GOT3 (cell line): ENCODE data around the gene WDR20.
"Not testable (repeated sequence)": the region's sequence is repeated elsewhere in the genome, so short reads cannot be mapped to it uniquely, and the experiment has no call there.

Experiments used
- DNase-seq: peaks from one replicate; lab custom pipeline; 2025; ENCODE audit warnings: mixed read lengths; lab: John Stamatoyannopoulos, UW

Gene WDR20

GRCh38 chr14:102238766-102239165, 99.1 kb downstream of the WDR20 start:
- no peak for DNase-seq

DNA sequence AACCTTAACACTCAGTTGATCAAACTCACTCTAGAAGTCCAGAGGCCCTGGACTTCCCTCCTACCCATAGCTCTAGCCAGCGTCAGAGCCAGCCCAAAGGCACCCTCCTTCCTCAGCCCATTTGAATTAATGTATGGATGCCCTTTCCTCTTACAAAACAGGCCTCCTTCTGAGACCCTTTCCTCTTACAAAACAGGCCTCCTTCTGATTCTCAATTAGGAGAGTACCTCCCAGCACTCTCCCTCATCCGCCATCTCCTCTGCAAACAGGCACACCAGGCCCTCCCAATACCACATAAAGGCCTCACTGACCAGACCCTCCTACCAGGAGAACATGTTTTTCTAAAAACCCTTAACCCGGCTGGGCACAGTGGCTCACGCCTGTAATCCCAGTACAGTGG, 99.5 kb downstream of the WDR20 start:
- DNase-seq = no peak

- not testable (repeated sequence) for DNase-seq
These were observed 100.8 kb downstream of the WDR20 start for GRCh38 chr14:102240481-102240880.

DNA sequence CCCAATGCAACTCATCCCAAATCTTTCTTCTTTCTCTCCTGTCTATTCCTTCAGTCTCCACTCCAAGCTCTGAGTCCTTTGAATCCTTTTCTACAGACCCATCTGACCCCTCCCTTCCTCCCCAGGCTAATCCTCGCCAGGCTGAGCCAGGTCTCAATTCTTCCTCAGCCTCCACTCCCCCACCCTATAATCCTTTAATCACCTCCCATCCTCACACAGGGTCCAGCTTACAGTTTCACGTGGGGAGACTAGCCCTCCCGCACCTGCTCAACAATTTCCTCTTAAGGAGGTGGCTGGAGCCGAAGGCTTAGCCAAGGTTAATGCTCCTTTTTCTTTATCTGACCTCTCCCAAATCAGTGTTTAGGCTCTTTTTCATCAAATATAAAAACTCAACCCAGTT, 101.5 kb downstream of the WDR20 start:
- no peak for DNase-seq

GRCh38 chr14:102243795-102244194, 104.1 kb downstream of the WDR20 start:
- not testable (repeated sequence) for DNase-seq

GRCh38 chr14:102246071-102246470, 106.4 kb downstream of the WDR20 start:
- DNase-seq = no peak

DNA sequence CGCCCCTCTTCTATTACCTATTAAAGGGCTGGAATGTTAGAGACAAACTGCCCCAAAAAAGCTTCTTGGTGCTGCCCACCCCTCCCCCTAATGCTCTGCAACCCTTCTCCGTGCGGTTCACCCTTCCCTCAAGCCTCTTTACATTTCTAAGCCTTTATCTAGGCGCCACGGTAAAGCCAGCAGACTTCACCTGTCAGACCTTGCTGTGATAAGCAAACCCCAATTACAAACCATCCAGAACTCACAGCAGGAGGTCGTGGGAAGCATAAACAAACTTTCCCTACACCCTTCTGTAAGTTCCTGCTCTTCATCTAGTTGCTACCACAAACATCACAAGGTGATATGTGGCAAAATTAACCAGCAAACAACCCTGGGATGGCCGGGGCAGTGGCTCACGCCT, 108.4 kb downstream of the WDR20 start:
- DNase-seq = no peak

GRCh38 chr14:102249041-102249440, 109.3 kb downstream of the WDR20 start:
- no peak for DNase-seq

DNA sequence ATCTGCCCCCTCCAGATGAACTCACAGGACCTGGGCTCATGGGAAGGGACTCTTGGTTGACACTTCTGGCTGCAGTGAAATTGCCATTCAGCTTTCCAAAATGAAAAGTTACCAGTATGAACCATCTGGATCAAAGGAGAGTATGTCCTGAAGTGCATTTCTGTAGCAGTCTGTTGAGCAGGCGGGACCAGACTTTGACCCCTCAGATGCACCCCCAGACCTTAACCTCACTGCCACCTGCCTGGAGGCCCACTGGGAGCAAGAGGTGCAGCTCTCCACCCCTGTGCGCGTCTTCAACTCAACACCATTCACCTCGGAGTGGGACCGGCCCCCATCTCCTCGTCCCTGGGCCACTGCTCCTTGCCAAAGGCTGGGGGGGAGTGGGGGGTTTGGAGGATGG, 110.3 kb downstream of the WDR20 start:
- no peak for DNase-seq

DNA sequence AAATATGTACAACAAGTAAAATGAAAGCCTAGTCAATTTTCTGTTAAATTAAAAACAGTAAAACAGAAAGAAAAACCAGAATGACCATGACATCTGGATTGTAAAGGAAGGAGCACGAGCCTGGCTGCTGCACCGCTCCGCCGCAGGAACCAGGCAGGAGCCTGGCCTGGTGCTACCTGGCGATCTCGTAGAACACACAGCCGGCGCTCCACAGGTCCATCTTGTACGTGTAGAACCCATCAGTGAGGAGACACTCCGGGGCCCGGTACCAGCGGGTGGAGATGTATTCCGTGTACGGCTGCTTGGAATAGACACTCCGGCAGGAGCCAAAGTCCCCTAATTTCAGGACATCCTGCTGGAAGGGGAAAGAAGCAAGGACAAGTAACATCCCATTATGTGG, 110.9 kb downstream of the WDR20 start:
- DNase-seq = no peak

GRCh38 chr14:102251161-102251560, 111.5 kb downstream of the WDR20 start:
- DNase-seq = no peak

DNA sequence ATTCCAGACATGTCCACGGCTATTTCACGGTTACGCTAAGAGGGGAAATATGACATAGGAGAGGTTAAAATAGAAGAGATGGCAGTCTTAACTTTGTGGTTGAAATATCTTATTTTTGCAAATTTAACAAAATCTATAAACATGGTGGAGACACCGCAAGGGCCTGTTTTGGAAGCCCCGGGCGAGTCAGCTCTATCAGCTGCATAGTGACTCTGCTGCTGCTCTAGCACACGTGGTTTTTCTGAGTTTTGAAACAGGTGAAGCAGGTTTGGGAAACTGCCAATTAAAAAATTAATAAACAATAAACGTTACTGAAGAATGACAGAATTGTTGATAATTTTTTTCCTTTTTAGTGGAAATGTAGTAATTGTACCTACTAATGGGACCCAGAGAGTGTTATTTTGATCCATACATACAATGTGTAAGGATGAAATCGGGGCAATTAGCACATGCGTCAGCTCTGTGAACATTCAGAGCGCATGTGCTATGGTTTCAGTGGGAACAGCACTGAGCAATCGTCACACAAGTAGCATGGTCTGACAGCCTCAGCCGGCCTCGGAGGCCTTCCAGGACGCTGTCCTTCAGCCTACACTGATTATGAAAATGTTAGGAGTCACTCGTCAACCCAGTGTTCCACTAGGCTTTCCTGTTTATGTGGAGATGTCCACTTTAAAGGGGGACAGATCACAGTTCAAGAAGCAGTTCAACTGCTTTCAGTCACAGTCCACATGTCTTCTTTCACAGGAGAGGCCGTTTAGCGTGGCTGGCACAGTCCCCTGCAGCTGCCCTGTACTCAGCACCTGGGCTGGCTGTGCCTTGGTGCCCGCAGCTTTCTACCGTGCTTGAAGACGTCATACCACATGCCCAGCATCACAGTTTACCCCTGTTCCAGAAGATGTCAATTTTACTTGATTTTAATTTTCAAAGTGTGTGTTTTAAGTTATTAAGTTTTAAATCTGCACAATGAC, 113.4 kb downstream of the WDR20 start:
- DNase-seq = no peak

DNA sequence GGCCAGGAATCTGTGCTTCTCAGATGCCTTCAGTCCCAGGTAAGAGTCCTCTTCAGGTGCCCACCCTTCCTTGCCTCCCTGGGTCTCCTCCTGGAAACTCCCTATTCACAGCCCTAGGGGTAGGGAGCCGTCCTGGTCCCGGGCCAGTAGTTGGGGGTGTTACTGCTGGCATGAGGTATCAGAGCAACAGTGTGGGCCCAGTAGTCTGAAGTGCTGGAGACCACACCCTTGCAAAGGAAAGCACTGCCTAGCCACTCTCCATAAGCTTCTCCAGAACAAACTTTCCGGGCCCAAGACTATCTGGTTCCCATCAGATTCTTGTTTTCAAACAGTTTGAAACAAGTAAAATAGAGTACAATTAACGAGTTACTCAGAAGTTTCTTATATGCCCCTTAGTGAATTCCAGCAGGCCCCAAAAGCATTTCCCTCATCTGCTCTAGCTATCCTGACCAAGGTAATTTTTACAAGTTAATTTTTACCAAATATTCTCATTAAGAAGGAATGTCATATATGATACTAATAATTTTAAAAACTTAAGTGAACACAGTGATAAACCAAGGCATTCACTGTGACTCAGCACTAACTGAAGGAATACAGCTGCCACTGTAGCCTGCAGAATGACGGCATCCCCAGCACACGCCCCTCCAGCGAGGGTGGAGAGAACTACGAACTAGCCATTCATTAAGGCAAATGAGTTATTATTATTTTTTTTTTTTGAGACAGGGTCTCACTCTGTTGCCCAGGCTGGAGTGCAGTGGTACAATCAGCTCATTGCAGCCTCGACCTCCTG, 115.9 kb downstream of the WDR20 start:
- DNase-seq = no peak

- no peak for DNase-seq
These were observed 117.0 kb downstream of the WDR20 start for GRCh38 chr14:102256716-102257115.

DNA sequence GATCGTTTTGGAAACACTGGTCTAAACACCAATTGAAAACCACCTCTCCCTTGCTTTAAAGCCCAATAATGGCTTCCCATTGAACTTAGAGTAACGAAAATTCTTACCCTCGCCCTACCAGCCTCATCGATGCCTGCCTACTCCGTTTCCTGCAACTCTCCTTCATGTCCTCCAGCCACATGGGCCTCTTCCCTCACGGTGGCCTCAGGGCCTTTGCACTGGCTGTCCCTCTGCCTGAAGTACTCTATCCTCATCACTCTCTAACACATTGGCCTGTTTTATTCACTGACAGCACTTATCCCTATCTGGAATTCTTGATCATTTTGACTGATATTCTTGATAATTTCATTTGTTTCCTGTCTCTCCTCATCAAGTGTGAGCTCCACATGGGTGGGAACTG, 118.4 kb downstream of the WDR20 start:
- DNase-seq = no peak
